D341Med (cell line): ENCODE results near the gene SYPL1.

Experiments
- DNase-seq: peaks from one replicate; pipeline ENCODE4 v3.0.0; 2012; ENCODE audit warnings: low spot score

Gene SYPL1

DNA sequence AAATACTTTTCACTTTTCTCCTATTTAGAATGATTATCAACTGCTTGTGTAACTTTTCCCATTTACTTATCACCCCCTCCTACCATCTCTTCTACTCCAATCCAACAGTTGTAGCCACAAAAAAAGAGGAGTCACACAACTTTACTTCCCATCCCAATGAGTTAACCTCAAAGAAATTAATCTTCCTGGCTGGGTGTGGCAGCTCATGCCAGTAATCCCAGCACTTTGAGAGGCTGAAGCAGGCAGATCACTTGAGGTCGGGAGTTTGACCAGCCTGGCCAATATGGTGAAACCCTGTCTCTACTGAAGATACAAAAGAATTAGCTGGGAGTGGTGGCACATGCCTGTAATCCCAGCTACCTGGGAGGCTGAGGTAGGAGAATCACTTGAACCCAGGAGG lies 19.9 kb downstream of the SYPL1 start:
- no peak for DNase-seq

DNA sequence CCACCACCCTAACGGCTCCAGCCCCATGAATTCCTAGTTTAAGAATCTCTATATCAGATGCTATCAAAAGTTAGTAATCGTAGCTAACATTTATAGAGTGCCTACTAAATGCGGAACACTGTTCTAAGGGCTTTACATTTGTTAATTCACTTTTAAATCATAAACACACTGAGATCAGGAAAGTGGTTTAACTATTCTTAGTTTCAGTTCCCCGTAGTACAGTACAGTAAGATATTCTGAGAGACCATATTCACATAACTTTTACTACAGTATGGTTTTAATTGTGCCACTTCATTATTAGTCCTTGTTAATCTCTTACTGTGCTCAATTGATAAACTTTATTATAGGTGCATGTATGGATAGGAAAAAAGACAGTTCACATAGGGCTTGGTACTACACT lies 22.5 kb downstream of the SYPL1 start:
- DNase-seq = no peak

DNA sequence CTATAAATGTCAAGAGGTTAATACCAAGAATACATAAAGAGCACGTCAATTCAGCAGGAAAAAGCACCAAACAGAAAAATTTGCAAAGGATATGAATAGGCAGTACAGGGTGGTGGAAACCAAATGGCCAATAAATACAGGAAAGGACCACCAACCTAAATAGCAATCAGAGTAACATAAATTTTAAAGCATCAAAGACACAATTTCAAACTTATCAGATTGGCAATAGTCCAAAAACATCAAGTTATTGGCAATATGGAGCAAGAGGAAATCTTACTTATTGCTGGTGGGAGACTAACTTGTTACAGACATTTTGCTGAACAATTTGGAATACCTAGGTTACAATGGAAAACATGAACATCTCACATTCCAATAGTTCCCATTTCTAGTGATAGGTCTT lies 24.1 kb downstream of the SYPL1 start:
- no peak for DNase-seq

DNA sequence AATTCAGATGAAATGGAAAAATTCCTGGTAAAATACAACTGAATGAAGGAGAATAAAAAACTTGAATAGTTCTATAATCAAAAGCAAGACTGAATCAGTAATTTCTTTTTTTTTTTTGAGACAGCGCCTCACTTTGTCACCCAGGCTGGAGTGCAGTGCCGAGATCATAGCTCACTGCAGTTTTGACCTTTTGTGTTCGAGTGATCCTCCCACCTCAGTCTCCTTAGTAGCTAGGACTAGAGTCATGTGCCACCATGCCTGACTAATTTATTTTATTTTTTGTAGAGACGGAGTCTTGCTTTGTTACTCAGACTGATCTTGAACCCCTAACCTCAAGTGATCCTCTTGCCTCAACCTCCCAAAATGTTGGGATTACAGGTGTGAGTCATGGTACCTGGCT lies 26.1 kb downstream of the SYPL1 start:
- no peak for DNase-seq

DNA sequence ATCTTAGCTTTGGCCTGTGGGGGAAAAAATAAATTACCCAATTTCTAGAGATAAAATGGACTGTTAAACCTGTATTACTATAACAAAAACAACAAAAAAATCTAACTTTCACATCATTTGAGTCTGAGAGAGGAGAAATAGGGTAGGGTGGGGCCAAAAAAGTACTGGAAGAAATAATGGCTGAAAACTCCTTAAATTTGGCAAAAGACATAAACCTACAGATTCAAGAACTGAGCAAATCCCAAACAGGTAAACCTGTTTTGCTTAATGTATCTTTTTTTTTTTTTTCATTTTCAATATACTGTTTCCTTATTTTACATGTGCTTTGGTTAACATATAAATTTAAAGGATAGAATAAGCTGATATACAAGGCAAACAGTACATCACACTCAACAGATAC lies 27.1 kb downstream of the SYPL1 start:
- no peak for DNase-seq

DNA sequence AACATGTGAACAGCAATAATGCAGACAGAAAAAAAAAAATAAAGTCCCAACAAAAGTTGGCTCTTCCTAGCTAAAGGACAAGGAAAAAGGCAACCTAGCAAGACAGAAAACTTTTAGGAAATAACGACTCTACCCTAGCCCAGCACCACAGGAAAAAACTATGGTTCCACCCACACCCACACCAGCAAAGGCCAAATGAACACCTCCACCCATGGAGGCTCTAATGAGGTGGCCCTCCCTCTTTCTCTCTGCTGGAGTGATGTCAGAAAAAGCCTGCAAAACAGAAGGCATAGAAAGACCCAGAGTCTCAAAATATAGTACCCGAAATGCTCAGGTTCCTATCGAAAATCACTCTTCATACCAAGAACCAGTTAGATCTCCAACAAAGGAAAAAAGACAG lies 28.4 kb downstream of the SYPL1 start:
- DNase-seq = no peak

DNA sequence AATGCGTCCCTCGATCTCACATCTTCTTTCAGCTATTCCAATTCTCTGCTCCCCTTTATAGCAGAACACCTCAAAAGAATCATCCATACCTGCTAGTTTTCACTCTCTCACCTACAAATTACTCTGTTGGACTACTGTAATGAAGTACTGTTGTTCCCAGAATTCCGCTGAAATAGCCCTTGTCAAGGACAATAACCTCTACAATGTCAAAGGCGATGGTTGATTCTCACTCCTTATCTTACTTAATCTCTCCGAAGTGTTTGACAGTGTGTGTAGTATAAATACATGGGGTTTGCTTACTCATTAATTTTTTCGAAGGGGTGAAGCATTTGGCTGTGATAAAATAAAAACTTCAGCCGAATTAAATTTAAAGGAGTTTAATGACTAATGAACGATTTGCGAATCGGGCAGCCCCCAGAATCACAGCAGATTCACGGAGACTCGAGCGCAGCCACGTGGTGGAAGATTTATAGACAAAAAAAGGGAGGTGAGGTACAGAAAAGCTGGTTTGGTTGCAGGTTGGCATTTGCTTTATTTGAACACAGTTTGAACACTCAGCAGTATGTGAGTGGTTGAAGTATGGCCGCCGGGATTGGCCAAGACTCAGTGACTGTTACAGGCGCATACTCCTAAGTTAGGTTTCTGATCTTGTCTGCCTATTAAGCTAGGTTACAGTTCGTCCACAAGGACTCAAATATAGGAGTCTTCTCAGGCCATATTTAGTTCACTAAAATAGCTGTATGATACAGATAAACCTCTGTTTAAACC lies 29.8 kb downstream of the SYPL1 start:
- no peak for DNase-seq

DNA sequence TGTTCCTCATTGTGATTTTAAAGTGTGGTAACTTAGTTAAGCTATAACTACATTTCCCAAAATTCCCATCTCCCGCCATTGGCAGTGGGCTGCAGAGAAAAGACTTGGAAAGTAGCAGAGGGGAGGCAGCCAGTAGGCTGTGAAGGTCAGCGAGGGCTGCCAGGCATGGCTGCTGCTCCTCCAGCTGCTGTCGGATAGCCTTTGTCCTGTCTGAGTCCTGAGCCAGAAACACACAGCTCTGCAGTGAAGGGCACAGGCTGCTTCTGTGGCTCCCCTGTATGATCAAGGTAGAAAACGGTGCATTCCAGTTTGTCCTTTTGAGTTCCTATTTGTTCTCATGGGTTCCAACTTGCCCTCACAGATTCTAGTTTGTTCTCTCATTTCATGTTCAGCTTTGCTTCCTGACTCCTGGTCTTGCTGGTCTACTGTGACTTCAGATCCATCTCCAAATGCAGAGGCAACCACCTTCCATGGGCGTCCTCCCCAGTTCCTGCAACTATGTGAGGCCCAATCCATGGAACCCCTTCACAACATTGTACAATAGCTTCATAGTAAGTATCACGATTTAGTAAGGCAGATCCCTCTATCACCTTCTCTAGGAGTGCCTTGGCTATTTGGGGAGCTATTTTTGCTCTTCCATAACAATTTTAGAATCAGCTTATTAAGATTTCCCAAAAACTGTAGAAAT lies 31.7 kb downstream of the SYPL1 start:
- DNase-seq = no peak

DNA sequence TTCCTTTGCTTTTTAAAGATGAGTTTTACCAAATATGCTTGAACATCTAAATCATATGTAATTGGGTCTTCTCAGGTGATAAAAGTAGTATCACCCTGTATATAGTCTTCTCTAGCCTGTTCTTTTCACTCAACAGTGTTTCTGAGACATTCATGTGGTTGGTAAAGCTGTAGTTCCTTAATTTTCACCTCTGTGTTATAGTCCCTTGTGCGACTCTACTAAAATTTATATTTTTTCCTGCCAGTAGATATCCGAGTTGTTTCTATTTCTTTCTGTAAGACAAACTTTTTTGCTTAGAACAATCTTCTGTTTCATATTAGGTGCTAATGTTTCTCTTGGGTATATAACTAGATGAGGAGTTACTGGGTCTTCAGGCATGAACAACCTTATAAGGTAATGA lies 35.6 kb downstream of the SYPL1 start:
- DNase-seq = no peak

DNA sequence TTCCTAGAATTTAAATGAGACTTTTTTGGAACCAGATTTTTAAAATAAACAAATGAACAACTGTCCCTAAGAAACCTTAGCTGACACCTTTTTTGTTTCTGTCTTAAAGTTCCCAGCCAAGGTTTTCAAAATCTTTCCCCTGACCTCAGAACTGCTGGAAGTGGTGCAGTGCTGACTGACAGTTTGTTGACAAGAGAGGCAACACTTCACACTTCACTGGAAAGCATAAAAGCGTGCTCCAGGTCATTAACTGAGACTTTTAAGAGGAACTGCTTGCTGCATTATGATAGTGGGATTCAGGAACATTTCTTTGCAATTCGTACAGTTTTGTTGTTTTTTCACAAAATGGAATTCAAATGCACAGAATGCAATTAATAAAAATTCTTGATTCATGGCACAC lies 36.2 kb downstream of the SYPL1 start:
- no peak for DNase-seq

DNA sequence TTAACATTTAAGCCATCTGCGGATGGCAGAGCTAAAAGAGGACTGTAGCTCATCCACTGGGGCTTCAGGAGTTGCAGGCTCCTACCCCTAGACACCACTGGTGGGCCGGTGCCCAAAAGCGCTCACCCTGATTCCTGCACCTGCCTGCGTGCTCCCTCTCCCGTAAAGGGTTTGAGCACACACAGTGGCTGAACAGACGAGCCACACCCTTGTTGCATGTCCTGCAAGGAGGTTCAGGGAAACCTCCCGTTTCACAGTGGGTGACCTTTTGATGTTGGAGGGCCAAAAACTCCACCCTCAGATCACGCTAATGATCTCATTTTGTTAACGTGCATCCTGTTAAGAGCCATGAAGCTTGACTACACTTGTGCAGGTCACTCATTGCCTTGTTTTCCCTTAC lies 37.9 kb downstream of the SYPL1 start:
- DNase-seq = no peak

DNA sequence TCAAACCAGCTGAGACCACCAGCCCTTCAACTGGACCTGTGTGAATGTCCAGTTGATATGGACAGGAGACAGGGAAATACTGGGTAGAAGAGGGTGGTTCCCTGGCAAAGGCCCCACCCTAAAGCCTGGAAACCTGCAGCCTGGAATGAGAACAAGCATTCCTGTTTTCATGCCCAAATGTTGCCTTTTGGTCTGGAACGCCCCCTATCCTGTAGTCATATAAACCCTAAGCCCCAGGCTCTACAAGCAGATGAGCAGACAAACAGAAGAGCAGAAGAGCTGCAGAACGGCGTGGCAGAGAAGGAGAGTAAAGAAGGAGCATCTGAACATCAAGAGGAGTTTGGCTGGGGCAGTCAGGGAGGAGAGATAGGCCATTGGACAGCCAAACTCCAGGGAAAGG lies 38.4 kb downstream of the SYPL1 start:
- no peak for DNase-seq

DNA sequence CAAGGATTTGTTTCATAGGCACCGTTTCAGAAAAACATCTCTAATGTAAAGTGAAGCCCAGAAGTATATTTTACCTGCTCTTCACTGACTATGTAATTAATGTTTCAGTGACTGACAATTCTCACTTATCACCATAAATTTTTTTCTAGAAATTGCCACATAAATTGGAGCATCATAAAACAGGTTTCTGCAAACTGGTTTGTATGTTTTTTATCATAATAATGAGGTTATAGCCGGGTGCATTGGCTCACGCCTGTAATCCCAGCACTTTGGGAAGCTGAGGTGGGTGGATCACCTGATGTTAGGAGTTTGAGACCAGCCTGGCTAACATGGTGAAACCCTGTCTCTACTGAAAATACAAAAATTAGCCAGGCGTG lies 39.4 kb downstream of the SYPL1 start:
- DNase-seq = no peak

DNA sequence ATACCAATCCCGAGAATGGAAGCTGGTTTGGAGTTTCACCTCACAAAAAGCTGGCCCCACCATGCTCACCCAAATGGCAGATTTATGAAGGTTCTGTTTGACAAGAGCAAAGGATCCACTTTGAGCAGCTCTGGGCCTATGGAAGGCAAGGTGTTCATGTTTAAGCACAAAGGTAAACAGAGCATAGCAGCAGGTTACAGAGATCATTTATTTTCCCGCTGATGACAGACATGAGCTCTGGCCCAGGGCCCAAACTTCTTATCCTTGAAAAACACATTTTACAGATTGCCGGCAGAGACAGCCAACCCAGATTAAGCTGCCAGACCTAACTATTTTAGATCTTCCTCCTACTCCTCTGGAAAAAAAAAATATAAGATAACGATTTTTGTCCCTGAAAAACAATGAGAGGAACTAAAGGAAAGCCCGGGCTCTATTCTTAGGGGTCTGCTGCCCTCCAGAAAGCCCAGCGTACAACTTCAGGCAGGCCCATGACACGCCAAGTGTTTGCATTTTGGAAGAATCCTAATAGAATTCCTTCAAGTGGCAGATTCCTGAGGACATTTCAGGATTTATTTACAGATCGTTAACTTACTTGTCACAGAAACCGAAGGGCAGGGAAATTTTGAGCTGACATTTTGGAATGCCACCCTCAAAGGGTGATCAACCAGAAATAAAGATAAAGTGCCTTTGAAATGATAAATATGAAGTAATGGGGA lies 40.0 kb downstream of the SYPL1 start:
- no peak for DNase-seq

DNA sequence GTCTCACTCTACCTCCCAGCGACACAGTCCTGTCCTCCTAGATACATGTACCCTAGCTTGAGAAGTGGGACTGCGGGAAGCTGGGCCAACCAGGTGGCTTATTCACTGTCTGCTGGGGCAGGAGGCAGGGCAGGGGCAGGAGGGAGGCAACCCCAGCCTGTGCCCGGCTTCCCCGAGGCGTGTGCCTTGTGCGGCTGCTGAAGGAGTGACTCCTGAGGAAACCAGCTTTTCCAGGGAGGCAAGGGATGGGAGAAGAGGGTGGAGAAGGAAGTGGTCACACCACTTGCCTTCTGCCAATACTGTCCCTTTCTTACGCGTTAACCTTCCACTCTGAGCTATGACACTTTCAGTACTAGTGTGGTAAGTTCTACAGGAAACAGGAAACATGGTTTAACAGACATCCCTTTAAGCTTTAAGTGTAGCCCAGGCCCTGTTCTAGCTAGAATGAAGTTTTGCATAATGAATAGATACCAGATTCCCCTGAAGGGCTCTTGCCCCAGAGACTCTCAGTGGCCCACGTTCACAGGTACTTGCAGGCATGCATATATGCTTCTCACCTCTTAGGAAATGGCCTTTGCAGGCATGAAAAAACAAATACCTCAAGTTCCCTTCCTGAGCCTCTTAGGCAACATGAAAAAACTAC lies 40.6 kb downstream of the SYPL1 start:
- DNase-seq = no peak

DNA sequence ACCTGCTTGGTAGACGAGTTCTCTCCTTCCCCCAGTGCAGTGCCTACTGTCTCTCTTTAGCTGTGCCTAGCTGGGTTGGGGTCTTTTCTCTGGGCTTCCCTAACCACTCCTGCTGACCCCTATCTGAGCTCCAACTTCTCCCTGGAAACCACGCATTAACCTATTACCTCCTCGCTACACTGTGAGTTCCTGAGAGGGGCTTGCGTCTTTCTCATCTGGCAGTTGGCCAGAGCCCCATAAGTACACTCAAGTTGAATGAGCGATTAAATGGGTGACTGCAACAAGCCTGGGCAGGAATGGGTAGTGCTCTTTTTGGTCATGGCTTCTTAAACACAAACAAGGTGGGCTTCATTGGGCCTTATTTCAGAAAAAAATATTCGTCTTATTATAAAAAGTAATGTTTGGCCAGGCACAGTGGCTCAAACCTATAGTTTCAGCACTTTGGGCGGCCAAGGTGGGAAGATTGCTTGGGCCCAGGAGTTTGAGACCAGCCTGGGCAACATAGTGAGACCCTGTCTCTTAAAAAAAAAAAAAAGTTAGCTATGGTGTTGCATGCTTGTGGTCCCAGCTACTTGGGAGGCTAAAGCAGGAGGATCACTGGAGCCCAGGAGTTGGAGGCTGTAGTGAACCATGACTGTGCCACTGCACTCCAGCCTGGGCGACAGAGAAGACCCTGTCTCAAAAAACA lies 41.4 kb downstream of the SYPL1 start:
- no peak for DNase-seq

DNA sequence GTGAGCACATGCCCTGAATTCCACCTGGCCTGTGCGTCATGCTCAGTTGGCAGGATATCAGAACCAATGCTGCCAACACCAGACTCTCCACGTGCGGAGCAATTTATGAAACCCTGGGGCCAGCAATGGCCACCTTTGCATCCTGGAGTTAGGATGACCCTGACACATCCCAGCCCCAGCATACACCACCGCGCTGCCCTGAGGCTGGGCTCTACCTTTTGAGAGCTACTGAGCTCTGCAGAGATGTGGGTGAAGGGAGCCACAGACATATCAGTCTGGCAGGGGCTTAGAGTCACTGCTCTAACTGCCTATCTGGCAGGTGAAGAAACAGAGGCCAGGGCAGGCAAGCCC lies 41.9 kb downstream of the SYPL1 start:
- no peak for DNase-seq

DNA sequence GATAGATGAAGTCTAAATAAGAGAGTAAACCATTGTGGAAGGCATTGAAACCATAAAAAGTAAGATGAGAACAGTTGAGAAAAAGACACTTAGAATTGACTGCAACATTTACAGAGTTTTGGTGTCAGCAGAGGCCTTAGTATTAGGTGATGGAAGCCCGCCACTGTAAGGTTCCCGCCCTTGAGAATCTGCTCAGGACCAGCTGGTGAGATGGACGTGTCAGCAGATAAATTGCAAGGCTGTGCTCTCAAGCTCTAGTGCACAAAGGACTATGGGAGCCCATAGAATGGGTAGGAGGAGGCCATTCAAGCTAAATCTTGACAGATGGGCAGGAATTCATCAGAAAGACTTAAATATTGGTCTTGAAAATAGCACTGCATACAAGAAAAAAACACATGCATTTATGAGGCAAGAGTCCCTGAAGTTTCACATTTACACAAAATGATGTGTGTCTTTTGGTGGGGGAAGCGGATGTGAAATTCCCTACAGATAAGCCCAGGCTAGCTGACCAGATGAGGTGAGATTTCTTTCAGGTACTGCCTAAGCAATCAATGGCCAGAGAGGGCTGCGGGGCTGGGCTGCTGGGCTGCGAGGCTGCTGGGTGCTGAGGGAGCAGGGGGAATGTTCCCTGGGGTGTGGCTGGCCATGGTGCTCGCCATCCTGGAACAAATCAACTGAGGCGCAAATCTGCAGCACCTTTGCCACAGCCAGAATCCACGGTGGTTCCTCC lies 42.5 kb downstream of the SYPL1 start:
- DNase-seq = no peak

DNA sequence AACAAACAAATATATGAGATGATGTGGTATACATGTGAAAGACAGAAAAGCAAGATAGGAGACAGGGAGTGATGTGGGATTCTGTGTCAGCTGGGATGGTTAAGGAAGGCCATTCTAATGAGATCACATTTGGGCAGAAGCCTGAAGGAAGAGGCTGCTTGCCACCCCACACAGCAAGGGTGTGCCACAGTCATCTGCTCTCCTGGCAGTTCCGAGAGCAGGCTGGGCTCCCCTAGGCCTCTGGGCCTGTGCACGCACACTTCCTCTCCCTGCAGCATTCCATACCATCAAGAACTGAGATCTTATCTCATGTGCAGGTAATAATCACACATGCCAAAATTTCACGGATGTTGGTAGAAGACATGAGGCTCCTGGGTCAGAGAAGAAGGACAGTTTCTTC lies 43.1 kb downstream of the SYPL1 start:
- DNase-seq = no peak

DNA sequence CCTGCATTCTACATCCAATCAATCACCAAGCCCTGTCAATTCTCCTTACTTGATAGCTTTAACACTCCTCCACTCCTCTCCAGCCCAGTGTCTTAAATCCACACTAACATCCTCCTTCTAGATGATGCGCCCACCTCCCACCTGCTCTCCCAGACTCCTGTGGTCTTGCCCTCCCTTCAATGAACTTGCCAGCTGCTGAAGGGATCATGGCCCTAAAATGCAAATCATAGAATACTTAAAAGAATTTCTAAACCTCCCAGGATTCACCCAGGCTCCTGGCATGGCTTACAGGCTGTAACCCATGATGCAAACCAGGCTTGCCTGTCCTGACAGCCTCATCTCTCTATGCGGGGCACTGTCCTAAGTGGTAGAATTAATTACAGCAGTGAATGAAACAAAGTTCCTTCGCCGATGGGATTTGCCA lies 43.6 kb downstream of the SYPL1 start:
- DNase-seq = no peak

DNA sequence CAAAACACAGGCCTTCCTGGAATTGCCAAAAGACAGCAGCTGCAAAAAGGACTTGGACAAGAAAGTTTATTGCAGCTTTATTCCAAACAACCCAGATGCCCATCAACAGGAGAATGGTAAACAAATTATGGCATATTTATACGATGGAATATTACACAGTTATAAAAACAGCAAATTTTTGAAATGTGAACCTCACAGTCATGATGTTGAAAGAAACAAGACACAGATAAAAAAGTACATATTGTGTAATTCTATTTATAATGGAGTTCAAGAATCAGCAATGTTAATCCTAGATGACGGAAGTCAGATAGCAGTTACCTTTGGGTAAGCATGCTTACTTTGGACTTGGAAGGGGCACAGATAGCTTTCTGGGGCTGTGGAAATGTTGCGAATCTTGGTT lies 44.4 kb downstream of the SYPL1 start:
- no peak for DNase-seq
